Psoas muscle (tissue), 8 donors: ENCODE data around the gene SEC22A. TPM values are rescaled to one million over a fixed set of nuclear protein-coding genes. Genes with fewer than 3 reads are reported as not detected.

ENCODE experiments used
- ATAC-seq, 4 donors: fragments of 200-7000 bp; cut with Tn5 transposase; one replicate each; pipeline ENCODE4 v1.9.1; 2020; ENCODE audit warnings: moderate library complexity in 3 of 4, mild to moderate bottlenecking in 2 of 4
- DNase-seq, 2 donors: peaks; one replicate each; pipeline ENCODE4 v3.0.0-alpha.2; 2020
- H3K27ac ChIP-seq: fragments of 200-600 bp; one replicate; pipeline ENCODE4 v1.8.0; 2022
- H3K27me3 ChIP-seq, 3 donors: fragments of 200-600 bp in 1 of 3; one replicate each; pipeline versions ENCODE4 v1.6.1 to v1.8.0; 2013 to 2022; ENCODE audit warnings: low read length in 2 of 3, mild to moderate bottlenecking in 2 of 3, moderate library complexity in 1 of 3; ENCODE audit not compliant: insufficient read depth in 3 of 3
- H3K36me3 ChIP-seq, 2 donors: fragments of 200-600 bp in 1 of 2; one replicate each; pipeline versions ENCODE4 v1.6.1 to v1.8.0; 2013 to 2022; ENCODE audit warnings: low read depth in 1 of 2, mild to moderate bottlenecking in 1 of 2, moderate library complexity in 1 of 2; ENCODE audit not compliant: insufficient read depth in 1 of 2
- H3K4me1 ChIP-seq: fragments of 200-600 bp; one replicate; pipeline ENCODE4 v1.8.0; 2022
- H3K4me3 ChIP-seq: fragments of 200-600 bp; one replicate; pipeline ENCODE4 v1.8.0; 2022; ENCODE audit warnings: mild to moderate bottlenecking
- H3K9me3 ChIP-seq: fragments of 200-600 bp; one replicate; pipeline ENCODE4 v1.8.0; 2022
- CTCF ChIP-seq: fragments of 200-600 bp; IDR thresholded peaks from one replicate; pipeline ENCODE4 v1.8.0; 2022; ENCODE audit warnings: antibody characterized with exemption
- WGBS, 3 donors: extraction: QIAGEN DNeasy Blood & Tissue Kit; methylation state at CpG; one replicate each; pipeline versions ENCODE4 v1.1.6 to v1.1.7; 2013; 5-methylcytosine and 5-hydroxymethylcytosine counted together
- intact Hi-C, 2 donors: fragments of 100-400 bp; cut with DNase I; formaldehyde crosslinking; loops; one replicate each; pipeline versions ENCODE4 v1.11.0 to v1.14.2; 2022
- polyA plus RNA-seq, 3 donors: library from polyadenylated mRNA; stranded (reverse); fragments of 200-250 nt; gene quantifications; one replicate each; pipeline ENCODE4 v1.2.3, GENCODE V29; 2013
- total RNA-seq, 4 donors: library from RNA; stranded (reverse); fragmentation: NEBNext Ultra II Directional in 2 of 4; extraction: Animal tissue kit (Norgen Biotek cat#: 25700) in 2 of 4; gene quantifications; one replicate each; pipeline versions ENCODE4 v1.2.1 to v1.2.4, GENCODE V29; 2021 to 2023
- donor health status: healthy with polysubstance abuse.
- donor health status: DM: no; HTN: no; CAD: no; lungs with moderate emphysema.
- donor health status: Bipolar disorder and iron deficiency.
- donor health status: healthy.
- donor health status: DM: yes; HTN: yes; CAD: no.
- donor health status: DM: no; HTN: no; CAD: no.
- donor health status: DM: no; HTN: no; CAD: no.
- donor health status: DM: yes; HTN: yes; CAD: no.

SEC22A gene
- total and polyA plus RNA-seq, 7 donors = 5.1 to 7.4 (median 5.9) TPM

GRCh38 chr3:123295171-123295900 lies 93.6 kb downstream of the SEC22A start:
- no peak for ATAC-seq
- Histone ChIP-seq H3K27me3 (no peaks in the 10 kb centered on the region), H3K4me1 (no peaks in the 10 kb centered on the region), H3K36me3 (no peaks in the 10 kb centered on the region), H3K9me3 (no peaks in the 10 kb centered on the region), H3K4me3 (no peak overlapping the region), H3K27ac (no peak overlapping the region)
- intact Hi-C loops = no loop called here
- no peak for TF ChIP-seq CTCF
- WGBS, 3 donors = 64 to 66% (median 66%) methylated on average over 7 of the region's 7 CpGs
- DNase-seq = peak in 1 of 2 donors; percentile 23

GRCh38 chr3:123295901-123296250 lies 94.1 kb downstream of the SEC22A start:
- intact Hi-C loops = no loop called here
- H3K9me3 ChIP-seq = no peaks in the 10 kb centered on the region
- H3K27me3 ChIP-seq = no peaks in the 10 kb centered on the region
- ATAC-seq = no peak
- no peak overlapping the region for H3K4me3 ChIP-seq
- H3K27ac ChIP-seq = no peak overlapping the region
- TF ChIP-seq CTCF = no peak
- H3K4me1 ChIP-seq = no peaks in the 10 kb centered on the region
- DNase-seq = peak in 1 of 2 donors; percentile 30
- H3K36me3 ChIP-seq = no peaks in the 10 kb centered on the region
- WGBS, 3 donors = 65 to 67% (median 66%) methylated on average over 10 to 11 of the region's 11 CpGs

GRCh38 chr3:123296261-123296660 lies 94.5 kb downstream of the SEC22A start:
- Histone ChIP-seq H3K4me3 (no peak overlapping the region), H3K4me1 (no peaks in the 10 kb centered on the region), H3K27me3 (no peaks in the 10 kb centered on the region), H3K36me3 (no peaks in the 10 kb centered on the region), H3K9me3 (no peaks in the 10 kb centered on the region), H3K27ac (no peak overlapping the region)
- intact Hi-C loops = no loop called here
- 88 to 93% (median 89%) methylated on average over 7 of the region's 7 CpGs for WGBS, 3 donors
- no peak for TF ChIP-seq CTCF
- no peak for DNase-seq
- no peak for ATAC-seq

- Histone ChIP-seq H3K36me3 (no peaks in the 10 kb centered on the region), H3K27ac (no peak overlapping the region), H3K4me1 (no peaks in the 10 kb centered on the region), H3K9me3 (no peaks in the 10 kb centered on the region), H3K4me3 (no peak overlapping the region), H3K27me3 (no peaks in the 10 kb centered on the region)
- ATAC-seq (no peak), DNase-seq (peak in 1 of 2 donors; percentile 20)
- intact Hi-C loops = no loop called here
- TF ChIP-seq CTCF = no peak
- 75 to 79% (median 76%) methylated on average over 13 of the region's 13 CpGs for WGBS, 3 donors
Measured at GRCh38 chr3:123296836-123297626, 95.3 kb downstream of the SEC22A start.
